GM12878 (cell line): ENCODE data around the gene FRAS1. TPM values are rescaled to one million over a fixed set of nuclear protein-coding genes. Genes with fewer than 3 reads are reported as not detected.

Experiments used
- ATAC-seq: fragments of 200-7000 bp; cut with Tn5 transposase; 3 replicates; pipeline ENCODE4 v1.9.1; 2020; ENCODE audit warnings: mild to moderate bottlenecking, moderate library complexity
- BruUV-seq: library from RNA; stranded (reverse); fragments of 400-500 nt; replicated peaks from 2 replicates; lab custom pipeline; 2021; lab: Mats Ljungman, UMichigan
- CTCF ChIA-PET: fragments of 300-600 bp; sonication (Branson Sonifier 250); formaldehyde crosslinking; extraction: SDS; loops from one replicate; lab custom pipeline; 2021; ENCODE audit warnings: inconsistent platforms; lab: Yijun Ruan, JAX
- POLR2A ChIA-PET: fragments of 350-600 bp; formaldehyde crosslinking; extraction: SDS; loops from one replicate; lab custom pipeline; 2021; ENCODE audit warnings: inconsistent platforms; lab: Charles Lee
- RAD21 ChIA-PET: fragments of 300-600 bp; sonication (Branson Sonifier 250); formaldehyde crosslinking; loops from one replicate; lab custom pipeline; 2023; ENCODE audit warnings: antibody characterized with exemption; ENCODE audit not compliant: unreplicated experiment; lab: Charles Lee
- SMC1A ChIA-PET: fragments of 300-600 bp; sonication (Branson Sonifier 250); formaldehyde crosslinking; loops from one replicate; lab custom pipeline; 2023; ENCODE audit not compliant: unreplicated experiment, uncharacterized antibody; lab: Charles Lee
- DNase-seq: peaks from one replicate; pipeline ENCODE4 v3.0.0-alpha.2; 2011; ENCODE audit warnings: low read depth, low spot score
- FAIRE-seq: peaks from 3 replicates; lab custom pipeline; 2011; peaks lifted over from hg19 to GRCh38; lab: Jason Lieb, UNC
- H2AFZ ChIP-seq: 2 replicates; pipeline ENCODE4 v1.6.0; 2011; ENCODE audit warnings: low read depth, low read length, control low read depth; ENCODE audit not compliant: control insufficient read depth
- H3K27ac ChIP-seq: 2 replicates; pipeline ENCODE4 v1.5.1; 2011; ENCODE audit warnings: control low read depth; ENCODE audit not compliant: control insufficient read depth, insufficient read depth
- H3K27me3 ChIP-seq, 2 experiments: replicated peaks in 1 of 2; 2 replicates each; pipeline versions ENCODE4 v1.6.0 to v1.6.1; 2011; ENCODE audit warnings: low read length in 1 of 2; ENCODE audit not compliant: control insufficient read depth in 2 of 2, insufficient read depth in 2 of 2
- H3K36me3 ChIP-seq, 2 experiments: 2 replicates each; pipeline ENCODE4 v1.5.1; 2011; ENCODE audit warnings: low read length in 1 of 2; ENCODE audit not compliant: control insufficient read depth in 2 of 2, insufficient read depth in 2 of 2
- H3K4me1 ChIP-seq: 2 replicates; pipeline ENCODE4 v1.6.1; 2011; ENCODE audit warnings: mild to moderate bottlenecking, low read length, moderate library complexity, mixed read lengths; ENCODE audit not compliant: control insufficient read depth, insufficient read depth
- H3K4me2 ChIP-seq: 2 replicates; pipeline ENCODE4 v1.6.0; 2011; ENCODE audit warnings: control low read depth; ENCODE audit not compliant: control insufficient read depth, insufficient read depth
- H3K4me3 ChIP-seq: fragments of 200-600 bp; sonication (generic); 2 replicates; pipeline ENCODE4 v1.5.1; 2016
- H3K79me2 ChIP-seq: 2 replicates; pipeline ENCODE4 v1.6.0; 2011; ENCODE audit warnings: low read length; ENCODE audit not compliant: control insufficient read depth, insufficient read depth
- H3K9ac ChIP-seq: 2 replicates; pipeline ENCODE4 v1.8.0; 2011; ENCODE audit warnings: low read length, control low read depth, mixed read lengths; ENCODE audit not compliant: control insufficient read depth, insufficient read depth
- H3K9me3 ChIP-seq: replicated peaks from 3 replicates; pipeline ENCODE4 v1.5.1; 2011; ENCODE audit warnings: mild to moderate bottlenecking, low read length; ENCODE audit not compliant: control insufficient read depth, insufficient read depth
- H4K20me1 ChIP-seq: 2 replicates; pipeline ENCODE4 v1.6.0; 2011; ENCODE audit not compliant: control insufficient read depth, insufficient read depth
- CREM ChIP-seq: IDR thresholded peaks from 2 replicates; pipeline ENCODE4 v1.6.1; 2014; ENCODE audit warnings: antibody characterized with exemption, low read depth
- FOXM1 ChIP-seq: IDR thresholded peaks from 2 replicates; pipeline ENCODE4 v1.6.1; 2012; ENCODE audit warnings: low read depth, mild to moderate bottlenecking, inconsistent platforms, low read length, moderate library complexity
- HDAC6 ChIP-seq: fragments of 200-600 bp; sonication (generic); IDR thresholded peaks from one replicate; pipeline ENCODE4 v1.8.0; 2017; ENCODE audit warnings: antibody characterized with exemption; ENCODE audit not compliant: unreplicated experiment
- JUND ChIP-seq: IDR thresholded peaks from 2 replicates; pipeline ENCODE4 v1.6.1; 2012; ENCODE audit warnings: low read depth, mild to moderate bottlenecking, low read length, improper control_type of control experiment, moderate library complexity
- MEF2B ChIP-seq: fragments of 450-650 bp; IDR thresholded peaks from 2 replicates; pipeline ENCODE4 v1.6.1; 2018; ENCODE audit warnings: mild to moderate bottlenecking, moderate library complexity; ENCODE audit not compliant: partially characterized antibody, poor library complexity, severe bottlenecking
- MYB ChIP-seq: fragments of 150-350 bp; IDR thresholded peaks from 2 replicates; pipeline ENCODE4 v1.6.1; 2014; ENCODE audit warnings: mild to moderate bottlenecking, low read depth, low read length, borderline replicate concordance
- MYC ChIP-seq: IDR thresholded peaks from 2 replicates; pipeline ENCODE4 v1.6.1; 2011; ENCODE audit warnings: mild to moderate bottlenecking, low read length, moderate library complexity, inconsistent platforms; ENCODE audit not compliant: insufficient read depth, insufficient replicate concordance, insufficient read length, severe bottlenecking
- NFYB ChIP-seq: IDR thresholded peaks from 2 replicates; pipeline ENCODE4 v1.6.1; 2011; ENCODE audit warnings: low read depth, mild to moderate bottlenecking, low read length, improper control_type of control experiment, moderate library complexity; ENCODE audit not compliant: insufficient read depth
- NR2C2 ChIP-seq: IDR thresholded peaks from 2 replicates; pipeline ENCODE4 v1.6.1; 2011; ENCODE audit warnings: borderline replicate concordance, low read depth; ENCODE audit not compliant: control insufficient read depth, insufficient read length
- RFX5 ChIP-seq: IDR thresholded peaks from 2 replicates; pipeline ENCODE4 v1.6.1; 2011; ENCODE audit warnings: low read depth, low read length, improper control_type of control experiment
- RUNX3 ChIP-seq: IDR thresholded peaks from 2 replicates; pipeline ENCODE4 v1.6.1; 2012; ENCODE audit warnings: low read length, inconsistent platforms
- SIX5 ChIP-seq: IDR thresholded peaks from 2 replicates; pipeline ENCODE4 v1.6.1; 2011; ENCODE audit warnings: mild to moderate bottlenecking, low read depth, low read length, moderate library complexity; ENCODE audit not compliant: severe bottlenecking
- TARDBP ChIP-seq: IDR thresholded peaks from 2 replicates; pipeline ENCODE4 v1.6.1; 2016; ENCODE audit warnings: borderline replicate concordance
- WGBS: methylation state at CpG from one replicate; pipeline ENCODE4 v1.1.6; 2016; ENCODE audit warnings: low lambda C conversion rate; ENCODE audit not compliant: insufficient replicate concordance, insufficient coverage; ENCODE audit errors: missing lambda C conversion rate; 5-methylcytosine and 5-hydroxymethylcytosine counted together
- in situ Hi-C: fragments of 300-500 bp; cut with MboI; formaldehyde crosslinking; loops from 9 replicates; pipeline ENCODE4 v1.14.3; 2018; ENCODE audit warnings: mixed read lengths
- intact Hi-C: fragments of 100-400 bp; cut with micrococcal nuclease; formaldehyde crosslinking; loops from one replicate; pipeline ENCODE4 v1.14.2; 2022; ENCODE audit not compliant: unreplicated experiment
- polyA plus RNA-seq, 11 experiments: library from polyadenylated mRNA; depleted of rRNA in 4 of 11; unstranded in 6 of 11; stranded (reverse) in 5 of 11; fragments of >200 nt; fragmentation: Nextera tagmentation in 4 of 11; fragmentation: Illumina TruSeq in 1 of 11; extraction: Ambion mirVana in 4 of 11; extraction: Trizol in 1 of 11; gene quantifications; 1 replicate in 1 of 11; 2 replicates in 10 of 11; pipeline versions ENCODE4 v1.2.1 to v1.2.3, GENCODE V29; 2011 to 2016; ENCODE audit warnings: inconsistent platforms in 2 of 11, missing spikeins in 2 of 11, low read depth in 1 of 11
- total RNA-seq, 4 experiments: library from RNA; depleted of rRNA in 3 of 4; stranded (reverse); fragments of >200 nt in 3 of 4; fragmentation: Illumina TruSeq in 1 of 4; extraction: Trizol in 1 of 4; gene quantifications; 2 replicates each; pipeline versions ENCODE4 v1.2.1 to v1.2.3, GENCODE V29; 2013 to 2021
- TF ChIP-seq, protein P1 (sequence below): fragments of 450-650 bp; IDR thresholded peaks from 2 replicates; pipeline ENCODE4 v1.6.1; 2017; ENCODE audit warnings: mild to moderate bottlenecking, moderate library complexity

The FRAS1 gene
- total and polyA plus RNA-seq, 10 of the 15 experiments (the other 5 are each of a cell fraction or from before 2014, with no cell fraction given) = 0.08 to 11.7 (median 0.20) TPM

DNA sequence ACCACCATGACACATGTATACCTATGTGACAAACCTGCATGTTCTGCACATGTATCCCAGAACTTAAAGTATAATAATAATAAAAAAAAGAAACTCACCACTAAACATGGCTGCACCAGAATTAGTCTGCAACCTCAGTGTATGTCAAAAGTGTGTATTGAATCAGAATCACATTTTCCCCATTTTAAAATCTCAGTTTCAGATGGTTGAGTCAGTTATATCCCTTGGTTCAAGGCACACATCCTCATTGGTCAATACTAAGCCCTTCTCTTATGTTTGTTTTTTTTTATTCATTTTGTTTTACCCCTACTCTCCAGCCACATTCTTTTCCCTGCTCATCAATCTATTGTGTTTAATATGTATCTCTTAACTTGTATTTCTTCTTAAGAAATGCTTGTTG, 436.6 kb downstream of the FRAS1 start:
- no peak for DNase-seq
- BruUV-seq = no TSS peak
- H4K20me1 ChIP-seq = no peaks in the 10 kb centered on the region
- no peak for FAIRE-seq
- H3K9me3 ChIP-seq = no peaks in the 10 kb centered on the region
- SMC1A ChIA-PET = interaction anchor here (1.4 kb wide), 1 partner anchor 9 kb away, joined by 5 read pairs; no protein-coding TSS in a partner anchor
- in situ Hi-C loops (no loop called here), intact Hi-C loops (no loop called here)
- no peaks in the 10 kb centered on the region for H3K4me1 ChIP-seq
- POLR2A ChIA-PET = no interaction called here
- H3K4me2 ChIP-seq = no peak overlapping the region
- ATAC-seq = peak; percentile 80
- CTCF ChIA-PET = no interaction called here
- TF ChIP-seq MYC = no peak
- TF ChIP-seq NFYB = 0 out of 2 replicates have a peak, but pooled peaks have one; percentile 10
- H3K4me3 ChIP-seq = no peak overlapping the region
- no peak overlapping the region for H3K27ac ChIP-seq
- RAD21 ChIA-PET = no interaction called here
- H3K36me3 ChIP-seq = no peaks in the 10 kb centered on the region
- H3K9ac ChIP-seq = no peak overlapping the region
- no peaks in the 10 kb centered on the region for H3K27me3 ChIP-seq
- H3K79me2 ChIP-seq = no peaks in the 10 kb centered on the region
- no peak overlapping the region for H2AFZ ChIP-seq

DNA sequence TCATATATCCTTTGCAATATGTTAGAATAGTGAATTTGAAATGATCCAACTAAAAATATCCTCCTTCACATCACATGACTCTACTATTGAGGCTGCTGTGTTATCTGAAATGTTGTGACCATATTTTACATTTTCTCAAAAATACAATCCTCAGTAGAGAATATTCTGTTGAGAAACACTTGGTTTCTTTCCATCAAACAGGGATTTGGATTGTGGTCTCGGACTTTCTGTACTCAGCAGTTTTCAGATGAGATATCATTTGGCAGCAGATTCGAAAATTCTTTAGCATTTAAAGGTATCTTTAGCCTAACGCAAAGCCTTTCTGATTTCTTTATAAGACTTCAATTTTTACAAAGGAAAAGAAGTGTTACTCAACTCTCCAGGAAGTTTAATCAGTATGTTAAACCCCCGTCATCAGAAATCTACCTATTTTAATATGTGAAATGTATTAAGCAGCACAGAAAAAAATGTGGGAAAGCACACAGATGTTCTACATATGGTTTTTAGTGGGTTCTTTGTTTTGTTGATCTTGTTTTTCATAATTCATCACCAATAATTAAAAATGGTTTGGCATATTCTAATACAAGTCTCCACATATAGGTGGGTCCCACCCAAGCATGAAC, 439.0 kb downstream of the FRAS1 start:
- ChIA-PET CTCF (no interaction called here), RAD21 (no interaction called here), POLR2A (no interaction called here), SMC1A (interaction anchor here (0.5 to 1.3 kb wide), 2 partner anchors 23 to 70 kb away, joined by 3 read pairs; no protein-coding TSS in a partner anchor)
- Histone ChIP-seq H3K27me3 (no peaks in the 10 kb centered on the region), H3K27ac (no peak overlapping the region), H3K9me3 (no peaks in the 10 kb centered on the region), H3K4me1 (no peaks in the 10 kb centered on the region), H3K36me3 (no peaks in the 10 kb centered on the region), H4K20me1 (no peaks in the 10 kb centered on the region), H2AFZ (no peak overlapping the region), H3K4me3 (no peak overlapping the region), H3K9ac (no peak overlapping the region), H3K79me2 (no peaks in the 10 kb centered on the region), H3K4me2 (no peak overlapping the region)
- DNase-seq (no peak), ATAC-seq (no peak), FAIRE-seq (no peak)
- WGBS = 30% methylated on average over 4 of the region's 4 CpGs
- in situ Hi-C loops = no loop called here
- BruUV-seq = no TSS peak
- intact Hi-C loops = no loop called here
- TF ChIP-seq MEF2B (no peak), RUNX3 (no peak), TARDBP (no peak), SIX5 (no peak), CREM (no peak), MYB (no peak), HDAC6 (no peak), FOXM1 (no peak), JUND (no peak), NR2C2 (no peak), RFX5 (no peak)
- TF ChIP-seq, protein P1, sequence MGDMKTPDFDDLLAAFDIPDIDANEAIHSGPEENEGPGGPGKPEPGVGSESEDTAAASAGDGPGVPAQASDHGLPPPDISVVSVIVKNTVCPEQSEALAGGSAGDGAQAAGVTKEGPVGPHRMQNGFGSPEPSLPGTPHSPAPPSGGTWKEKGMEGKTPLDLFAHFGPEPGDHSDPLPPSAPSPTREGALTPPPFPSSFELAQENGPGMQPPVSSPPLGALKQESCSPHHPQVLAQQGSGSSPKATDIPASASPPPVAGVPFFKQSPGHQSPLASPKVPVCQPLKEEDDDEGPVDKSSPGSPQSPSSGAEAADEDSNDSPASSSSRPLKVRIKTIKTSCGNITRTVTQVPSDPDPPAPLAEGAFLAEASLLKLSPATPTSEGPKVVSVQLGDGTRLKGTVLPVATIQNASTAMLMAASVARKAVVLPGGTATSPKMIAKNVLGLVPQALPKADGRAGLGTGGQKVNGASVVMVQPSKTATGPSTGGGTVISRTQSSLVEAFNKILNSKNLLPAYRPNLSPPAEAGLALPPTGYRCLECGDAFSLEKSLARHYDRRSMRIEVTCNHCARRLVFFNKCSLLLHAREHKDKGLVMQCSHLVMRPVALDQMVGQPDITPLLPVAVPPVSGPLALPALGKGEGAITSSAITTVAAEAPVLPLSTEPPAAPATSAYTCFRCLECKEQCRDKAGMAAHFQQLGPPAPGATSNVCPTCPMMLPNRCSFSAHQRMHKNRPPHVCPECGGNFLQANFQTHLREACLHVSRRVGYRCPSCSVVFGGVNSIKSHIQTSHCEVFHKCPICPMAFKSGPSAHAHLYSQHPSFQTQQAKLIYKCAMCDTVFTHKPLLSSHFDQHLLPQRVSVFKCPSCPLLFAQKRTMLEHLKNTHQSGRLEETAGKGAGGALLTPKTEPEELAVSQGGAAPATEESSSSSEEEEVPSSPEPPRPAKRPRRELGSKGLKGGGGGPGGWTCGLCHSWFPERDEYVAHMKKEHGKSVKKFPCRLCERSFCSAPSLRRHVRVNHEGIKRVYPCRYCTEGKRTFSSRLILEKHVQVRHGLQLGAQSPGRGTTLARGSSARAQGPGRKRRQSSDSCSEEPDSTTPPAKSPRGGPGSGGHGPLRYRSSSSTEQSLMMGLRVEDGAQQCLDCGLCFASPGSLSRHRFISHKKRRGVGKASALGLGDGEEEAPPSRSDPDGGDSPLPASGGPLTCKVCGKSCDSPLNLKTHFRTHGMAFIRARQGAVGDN = no peak
